A673 (cell line): ENCODE results near the gene CASP8AP2.

Experiments used
- CTCF ChIP-seq: fragments of 300-800, 200-600 bp; sonication (generic); conservative IDR thresholded peaks from 2 replicates; pipeline ENCODE4 v1.5.1; 2017; ENCODE audit warnings: low read depth, mild to moderate bottlenecking, antibody characterized with exemption, low read length, moderate library complexity, mixed read lengths
- EZH2 ChIP-seq: fragments of 200-600 bp; sonication (generic); IDR thresholded peaks from 2 replicates; pipeline ENCODE4 v1.6.1; 2017; ENCODE audit warnings: borderline replicate concordance, low read depth, mild to moderate bottlenecking, mixed read lengths, antibody characterized with exemption, low read length; ENCODE audit not compliant: poor library complexity, severe bottlenecking

- no peak for TF ChIP-seq CTCF
- no peak for TF ChIP-seq EZH2
Observed at GRCh38 chr6:89888871-89889270, 59.2 kb downstream of the CASP8AP2 start.
